Endothelial cell of umbilical vein (primary cell): ENCODE data around the gene GRM8. TPM values are rescaled to one million over a fixed set of nuclear protein-coding genes. Genes with fewer than 3 reads are reported as not detected.

Source experiments
- BruUV-seq: library from RNA; stranded (reverse); fragments of 400-500 nt; replicated peaks from 2 replicates; lab custom pipeline; 2021; lab: Mats Ljungman, UMichigan
- CTCF ChIA-PET: fragments of 300-600, 350-600 bp; sonication (Branson Sonifier 250); formaldehyde crosslinking; loops from one replicate; lab custom pipeline; 2021; ENCODE audit warnings: antibody characterized with exemption, inconsistent platforms; lab: Charles Lee
- POLR2A ChIA-PET: fragments of 300-600, 350-600 bp; sonication (Branson Sonifier 250); formaldehyde crosslinking; loops from one replicate; lab custom pipeline; 2021; ENCODE audit warnings: antibody characterized with exemption, inconsistent platforms; lab: Charles Lee
- DNase-seq: peaks from one replicate; pipeline ENCODE4 v3.0.0-alpha.2; 2011; ENCODE audit warnings: low read depth, low spot score
- FAIRE-seq: peaks from 2 replicates; lab custom pipeline; 2011; peaks lifted over from hg19 to GRCh38; lab: Jason Lieb, UNC
- H2AFZ ChIP-seq: 2 replicates; pipeline ENCODE4 v1.6.0; 2012; ENCODE audit warnings: low read depth, low read length, control low read depth, inconsistent platforms
- H3K27ac ChIP-seq: 2 replicates; pipeline ENCODE4 v1.5.1; 2011; ENCODE audit warnings: low read depth, mild to moderate bottlenecking, control low read depth, low read length, moderate library complexity; ENCODE audit not compliant: insufficient read depth
- H3K27me3 ChIP-seq, 2 experiments: 2 replicates each; pipeline versions ENCODE4 v1.6.0 to v1.6.1; 2011; ENCODE audit warnings: low read length in 2 of 2, mixed read lengths in 1 of 2; ENCODE audit not compliant: control insufficient read depth in 2 of 2, insufficient read depth in 2 of 2
- H3K36me3 ChIP-seq, 2 experiments: 2 replicates in 1 of 2; 3 replicates in 1 of 2; pipeline ENCODE4 v1.5.1; 2011; ENCODE audit warnings: low read length in 2 of 2, mild to moderate bottlenecking in 1 of 2, moderate library complexity in 1 of 2; ENCODE audit not compliant: control insufficient read depth in 2 of 2, insufficient read depth in 2 of 2; ENCODE audit errors: extremely low read depth in 1 of 2
- H3K4me1 ChIP-seq: 3 replicates; pipeline ENCODE4 v1.5.1; 2011; ENCODE audit warnings: mild to moderate bottlenecking, low read length; ENCODE audit not compliant: control insufficient read depth, insufficient read depth; ENCODE audit errors: extremely low read depth
- H3K4me2 ChIP-seq: 2 replicates; pipeline ENCODE4 v1.6.1; 2011; ENCODE audit warnings: low read length, control low read depth, mixed read lengths; ENCODE audit not compliant: insufficient read depth
- H3K4me3 ChIP-seq, 3 experiments: fragments of 200-600 bp in 1 of 3; sonication (generic), shearing (Covaris generic) in 1 of 3; replicated peaks in 1 of 3; 2 replicates each; pipeline ENCODE4 v1.5.1; 2011 to 2016; ENCODE audit warnings: control low read depth in 3 of 3, low read length in 3 of 3, mild to moderate bottlenecking in 2 of 3, inconsistent platforms in 1 of 3, low read depth in 1 of 3, moderate library complexity in 1 of 3; ENCODE audit not compliant: insufficient read depth in 1 of 3
- H3K79me2 ChIP-seq: 2 replicates; pipeline ENCODE4 v1.6.0; 2012; ENCODE audit warnings: low read length, inconsistent platforms; ENCODE audit not compliant: control insufficient read depth, insufficient read depth
- H3K9ac ChIP-seq: replicated peaks from 2 replicates; pipeline ENCODE3; 2011; ENCODE audit warnings: low read length, control low read depth; ENCODE audit not compliant: insufficient read depth; ENCODE audit errors: extremely low read depth
- H3K9me1 ChIP-seq: replicated peaks from 3 replicates; pipeline ENCODE4 v1.6.0; 2011; ENCODE audit warnings: mild to moderate bottlenecking, low read length; ENCODE audit not compliant: control insufficient read depth, insufficient read depth; ENCODE audit errors: extremely low read depth
- H3K9me3 ChIP-seq: replicated peaks from 2 replicates; pipeline ENCODE4 v1.5.1; 2012; ENCODE audit warnings: low read length, inconsistent platforms; ENCODE audit not compliant: control insufficient read depth, insufficient read depth
- H4K20me1 ChIP-seq: replicated peaks from 2 replicates; pipeline ENCODE3; 2011; ENCODE audit warnings: mild to moderate bottlenecking, low read length; ENCODE audit not compliant: control insufficient read depth, insufficient read depth; ENCODE audit errors: extremely low read depth
- CTCF ChIP-seq, 2 donors: IDR thresholded peaks; 1 replicate in 1 of 2; 2 replicates in 1 of 2; pipeline ENCODE4 v1.5.1; 2011; ENCODE audit warnings: low read length in 2 of 2, mild to moderate bottlenecking in 2 of 2, moderate library complexity in 2 of 2, control low read depth in 1 of 2, inconsistent platforms in 1 of 2, low read depth in 1 of 2; ENCODE audit not compliant: insufficient read depth in 1 of 2; ENCODE audit errors: extremely low read depth in 1 of 2
- EZH2 ChIP-seq: IDR thresholded peaks from 2 replicates; pipeline ENCODE4 v1.6.1; 2012; ENCODE audit warnings: borderline replicate concordance, low read depth, mild to moderate bottlenecking, moderate library complexity, low read length, inconsistent platforms; ENCODE audit not compliant: severe bottlenecking
- FOS ChIP-seq: IDR thresholded peaks from 2 replicates; pipeline ENCODE4 v1.6.1; 2011; ENCODE audit warnings: mild to moderate bottlenecking, low read length, moderate library complexity, borderline replicate concordance; ENCODE audit not compliant: insufficient read depth
- GATA2 ChIP-seq: IDR thresholded peaks from 2 replicates; pipeline ENCODE4 v1.7.0; 2011; ENCODE audit warnings: low read depth, mild to moderate bottlenecking, moderate library complexity, mixed read lengths, low read length; ENCODE audit not compliant: insufficient read length, insufficient read depth
- JUN ChIP-seq: IDR thresholded peaks from 2 replicates; pipeline ENCODE4 v1.6.1; 2011; ENCODE audit warnings: borderline replicate concordance, low read depth; ENCODE audit not compliant: insufficient read length, insufficient read depth
- MAX ChIP-seq: IDR thresholded peaks from 2 replicates; pipeline ENCODE4 v1.6.1; 2011; ENCODE audit not compliant: insufficient read depth, insufficient read length
- MYC ChIP-seq: IDR thresholded peaks from one replicate; pipeline ENCODE4 v1.6.1; 2011; ENCODE audit warnings: mild to moderate bottlenecking, low read depth, low read length
- POLR2A ChIP-seq: IDR thresholded peaks from 2 replicates; pipeline ENCODE4 v1.6.1; 2012; ENCODE audit warnings: low read depth, mild to moderate bottlenecking, control low read depth, low read length
- POLR2AphosphoS5 ChIP-seq: IDR thresholded peaks from 2 replicates; pipeline ENCODE4 v1.6.1; 2012; ENCODE audit warnings: low read depth, mild to moderate bottlenecking, control low read depth, low read length, moderate library complexity; ENCODE audit not compliant: insufficient read depth
- dilution Hi-C: fragments of 300-500 bp; cut with MboI; formaldehyde crosslinking; loops from one replicate; pipeline ENCODE4 v1.15.0; 2019; ENCODE audit warnings: low sequenced_read_pairs; ENCODE audit not compliant: extremely low pct_ligation_motif_present
- intact Hi-C: fragments of 100-400 bp; cut with micrococcal nuclease; formaldehyde crosslinking; loops from one replicate; pipeline ENCODE4 v1.10.0; 2022
- polyA plus RNA-seq, 4 experiments: library from polyadenylated mRNA; depleted of rRNA in 3 of 4; stranded (reverse) in 3 of 4; unstranded in 1 of 4; fragments of >200 nt; gene quantifications; 2 replicates each; pipeline versions ENCODE4 v1.2.1 to v1.2.3, GENCODE V29; 2011 to 2012; ENCODE audit warnings: missing spikeins in 1 of 4
- total RNA-seq: library from RNA; stranded (reverse); gene quantifications from 2 replicates; pipeline ENCODE4 v1.2.3, GENCODE V29; 2021

The GRM8 gene
- total and polyA plus RNA-seq, 2 donors (not counting 3 experiments of a cell fraction or from before 2014, with no cell fraction given) = not detected

GRCh38 chr7:126525906-126526305 lies 726.8 kb downstream of the GRM8 start:
- H3K4me3 ChIP-seq = no peak overlapping the region
- H3K79me2 ChIP-seq = no peaks in the 10 kb centered on the region
- no peak overlapping the region for H2AFZ ChIP-seq
- intact Hi-C loops (no loop called here), dilution Hi-C loops (no loop called here)
- no peaks in the 10 kb centered on the region for H3K9me1 ChIP-seq
- no peak overlapping the region for H3K4me2 ChIP-seq
- no TSS peak for BruUV-seq
- no peaks in the 10 kb centered on the region for H3K27me3 ChIP-seq
- POLR2A ChIA-PET = no interaction called here
- no peak for TF ChIP-seq EZH2
- TF ChIP-seq CTCF (IDR thresholded peaks at IDR 0.05; ENCODE audit: extremely low read depth in 1 of 2, insufficient read depth in 1 of 2, low read depth in 1 of 2, low read length in 2 of 2) = no peak
- no peak for TF ChIP-seq POLR2AphosphoS5
- no peak for TF ChIP-seq GATA2
- no peak for TF ChIP-seq MAX
- no peak for TF ChIP-seq JUN
- no peak for TF ChIP-seq POLR2A
- TF ChIP-seq MYC = no peak
- TF ChIP-seq FOS = no peak
- H3K9me3 ChIP-seq = no peaks in the 10 kb centered on the region
- no peak overlapping the region for H3K27ac ChIP-seq
- no peaks in the 10 kb centered on the region for H3K36me3 ChIP-seq
- H4K20me1 ChIP-seq = no peaks in the 10 kb centered on the region
- no peak for FAIRE-seq
- DNase-seq = no peak
- H3K9ac ChIP-seq = no peak overlapping the region
- H3K4me1 ChIP-seq = no peaks in the 10 kb centered on the region
- CTCF ChIA-PET = no interaction called here
